RCC 7860 (cell line): ENCODE measurements around the gene TTLL13.
"Not testable (repeated sequence)": the region's sequence is repeated elsewhere in the genome, so short reads cannot be mapped to it uniquely, and the experiment has no call there.

Source experiments
- DNase-seq: peaks from one replicate; pipeline ENCODE4 v3.0.0-alpha.2; 2015; ENCODE audit warnings: low spot score
- FAIRE-seq: peaks from 2 replicates; lab custom pipeline; 2012; peaks lifted over from hg19 to GRCh38; lab: Jason Lieb, UNC

TTLL13 gene

DNA sequence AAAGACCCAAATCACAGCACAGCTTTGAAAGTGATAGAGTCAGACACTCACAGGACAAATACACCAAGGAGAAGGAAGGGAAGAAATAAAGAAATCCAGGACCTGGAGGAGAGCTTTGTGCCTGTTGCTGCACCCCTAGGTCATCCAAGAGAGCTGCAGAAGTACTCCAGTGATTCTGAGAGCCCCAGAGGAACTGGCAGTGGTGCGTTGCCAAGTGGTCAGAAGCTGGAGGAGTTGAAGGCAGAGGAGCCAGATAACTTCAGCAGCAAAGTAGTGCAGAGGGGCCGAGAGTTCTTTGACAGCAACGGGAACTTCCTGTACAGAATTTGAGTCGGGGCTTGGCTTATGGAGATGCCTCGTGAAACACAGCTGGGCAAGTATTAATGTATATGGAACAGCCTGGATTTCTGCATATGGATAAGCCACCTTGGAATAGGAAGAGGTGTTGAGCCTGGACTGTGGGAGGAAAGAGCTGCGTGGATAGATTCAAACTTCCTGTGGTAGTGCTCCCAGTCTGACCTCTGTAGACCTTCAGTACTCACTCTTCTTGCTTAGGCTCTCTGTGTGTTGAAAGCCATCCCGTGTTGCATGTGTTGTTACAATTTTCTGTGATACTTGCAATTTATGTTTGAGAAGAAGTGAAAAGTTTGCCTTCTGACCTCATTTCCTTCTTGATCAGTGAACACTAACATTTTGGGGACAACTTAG, 22.3 kb downstream of the TTLL13 start:
- DNase-seq (no peak), FAIRE-seq (no peak)

DNA sequence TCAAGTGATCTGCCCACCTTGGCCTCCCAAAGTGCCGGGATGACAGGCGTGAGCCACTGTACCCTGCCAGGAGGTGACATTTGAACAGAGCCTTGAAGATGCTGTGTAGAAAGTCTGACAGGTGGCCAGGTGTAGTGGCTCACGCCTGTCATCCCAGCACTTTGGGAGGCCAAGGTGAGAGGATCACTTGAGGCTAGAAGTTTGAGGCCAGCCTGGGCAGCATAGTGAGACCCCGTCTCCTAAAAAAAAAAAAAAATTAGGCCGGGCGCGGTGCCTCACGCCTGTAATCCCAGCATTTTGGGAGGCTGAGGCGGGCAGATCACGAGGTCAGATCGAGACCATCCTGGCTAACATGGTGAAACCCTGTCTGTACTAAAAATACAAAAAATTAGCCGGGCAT, 29.1 kb downstream of the TTLL13 start:
- not testable (repeated sequence) for DNase-seq, FAIRE-seq

DNA sequence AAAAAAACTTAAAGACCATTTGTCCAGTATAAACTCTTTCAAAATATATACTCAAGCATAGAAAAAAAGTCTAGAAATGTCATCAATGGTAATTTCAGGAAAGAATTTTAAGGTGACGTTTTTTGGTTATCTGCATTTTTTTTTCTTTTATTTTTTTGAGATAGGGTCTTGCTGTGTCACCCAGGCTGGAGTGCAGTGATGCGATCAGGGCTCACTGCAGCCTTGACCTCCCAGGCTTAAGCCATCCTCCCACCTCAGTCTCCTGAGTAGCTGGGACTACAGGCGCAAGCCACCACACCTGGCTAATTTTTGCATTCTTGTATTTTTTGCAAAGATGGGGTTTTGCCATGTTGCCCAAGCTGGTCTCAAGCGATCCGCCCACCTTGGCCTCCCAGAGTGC, 31.4 kb downstream of the TTLL13 start:
- DNase-seq, FAIRE-seq: not testable (repeated sequence)

DNA sequence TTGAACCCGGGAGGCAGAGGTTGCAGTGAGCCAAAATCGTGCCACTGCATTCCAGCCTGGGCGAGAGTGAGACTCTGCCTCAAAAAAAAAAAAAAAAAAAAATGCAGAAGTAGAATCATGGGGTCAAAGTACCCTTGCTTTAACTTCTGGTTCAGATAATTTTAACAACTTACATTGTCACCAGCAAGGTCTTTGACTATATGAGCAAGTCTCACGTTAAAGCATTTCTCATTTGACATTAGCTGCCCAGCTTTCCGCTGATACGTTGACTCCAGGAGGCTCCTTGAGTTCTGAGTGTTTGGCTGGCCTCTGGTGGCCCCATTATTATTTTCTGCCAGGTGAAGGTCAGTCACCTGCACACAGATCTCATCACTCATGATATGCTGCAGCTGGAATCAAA, 32.3 kb downstream of the TTLL13 start:
- not testable (repeated sequence) for FAIRE-seq

DNA sequence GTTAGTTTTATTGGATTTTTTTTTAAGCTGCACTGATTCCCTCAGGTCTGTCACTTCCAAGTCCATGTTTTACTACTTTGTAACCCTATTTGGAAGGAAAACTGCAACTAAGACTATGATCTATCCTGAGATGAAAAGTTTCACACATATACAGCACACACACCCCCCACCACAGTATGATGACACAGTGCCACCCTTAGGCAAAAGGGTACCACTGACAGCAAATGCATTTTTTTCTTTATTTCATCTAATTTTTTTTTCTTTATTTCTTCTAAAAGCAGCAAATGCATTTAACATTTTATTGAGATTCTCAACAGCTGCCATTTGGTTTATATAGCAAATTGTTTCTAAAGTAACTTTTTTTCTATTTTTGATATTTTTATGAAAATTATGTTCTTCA, 37.3 kb downstream of the TTLL13 start:
- peak; percentile 44 for FAIRE-seq

More for the DNA sequence above, 32.3 kb downstream of the TTLL13 start:
- DNase-seq: not testable (repeated sequence)

DNA sequence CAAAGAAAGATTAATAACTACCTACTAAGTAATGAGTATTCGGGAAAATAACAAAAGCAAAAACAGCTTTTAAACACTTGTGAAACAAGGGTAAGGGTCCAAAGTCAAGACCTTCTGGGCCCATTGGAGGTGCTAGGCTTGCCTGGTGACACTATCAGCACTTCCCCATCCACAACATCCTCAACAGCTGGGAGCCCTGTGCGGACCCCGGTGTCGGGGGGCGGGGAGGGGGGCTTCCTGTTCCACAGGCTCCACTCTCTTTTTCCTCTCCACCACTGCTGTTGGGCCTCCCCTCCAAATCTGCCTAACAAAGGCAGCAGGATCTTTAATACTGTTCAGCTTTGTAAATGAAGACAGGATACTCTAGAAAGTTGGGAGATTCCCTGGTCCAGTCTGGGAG, 37.7 kb downstream of the TTLL13 start:
- FAIRE-seq: no peak

More for the DNA sequence above, 37.3 kb downstream of the TTLL13 start:
- peak; percentile 22 for DNase-seq

DNA sequence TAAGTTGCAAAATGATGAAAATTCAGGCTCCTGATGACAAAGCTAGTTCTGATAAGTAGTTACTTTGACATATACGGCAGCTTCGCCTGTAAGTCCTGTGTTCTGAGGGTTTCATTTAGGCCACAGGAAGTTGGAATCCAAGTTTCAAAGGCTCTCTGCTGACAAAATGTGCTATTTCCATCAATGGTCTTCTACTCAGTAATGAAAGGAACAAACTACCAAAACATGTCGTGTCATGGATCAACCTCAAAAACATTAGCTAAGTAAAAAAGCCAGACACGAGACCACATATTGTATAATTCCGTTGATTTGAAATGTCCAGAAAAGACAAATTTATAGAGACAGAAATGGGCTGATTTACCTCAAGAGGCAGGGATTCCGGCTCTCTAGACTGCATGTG, 38.6 kb downstream of the TTLL13 start:
- no peak for FAIRE-seq
- no peak for DNase-seq

More for the DNA sequence above, 37.7 kb downstream of the TTLL13 start:
- no peak for DNase-seq

DNA sequence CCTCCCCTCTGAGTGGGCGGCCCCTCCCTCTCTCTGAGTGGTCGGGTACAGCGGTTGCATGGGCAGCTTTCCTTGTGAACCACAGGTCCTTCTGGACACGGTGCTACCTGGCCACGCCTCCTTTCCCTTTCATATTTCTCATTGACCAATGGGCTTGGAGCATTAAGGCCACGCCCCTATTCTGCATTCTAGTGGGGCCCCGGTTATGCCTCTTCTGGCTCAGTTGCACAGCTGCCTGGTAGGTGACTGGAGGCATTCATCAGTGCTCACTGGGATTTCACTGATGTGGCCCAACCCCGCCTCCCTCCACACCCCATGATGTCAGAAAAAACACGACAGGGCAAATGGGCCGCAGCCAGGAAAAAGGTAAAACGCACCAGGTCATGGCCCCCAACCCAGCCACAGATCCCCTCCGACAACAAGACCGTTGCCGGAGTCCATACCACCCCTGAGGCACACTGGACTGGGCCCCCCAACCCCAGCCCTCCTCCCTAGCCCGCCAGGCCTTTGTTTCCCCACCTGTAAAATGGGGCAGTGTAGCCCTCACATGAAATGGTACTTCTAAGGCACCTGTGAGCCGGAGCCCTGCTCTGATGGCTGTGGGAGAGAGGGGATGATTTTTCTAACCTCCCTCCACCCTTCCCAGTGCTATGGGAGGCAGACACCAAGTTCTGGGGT, 42.5 kb downstream of the TTLL13 start:
- DNase-seq: no peak
- FAIRE-seq: no peak

DNA sequence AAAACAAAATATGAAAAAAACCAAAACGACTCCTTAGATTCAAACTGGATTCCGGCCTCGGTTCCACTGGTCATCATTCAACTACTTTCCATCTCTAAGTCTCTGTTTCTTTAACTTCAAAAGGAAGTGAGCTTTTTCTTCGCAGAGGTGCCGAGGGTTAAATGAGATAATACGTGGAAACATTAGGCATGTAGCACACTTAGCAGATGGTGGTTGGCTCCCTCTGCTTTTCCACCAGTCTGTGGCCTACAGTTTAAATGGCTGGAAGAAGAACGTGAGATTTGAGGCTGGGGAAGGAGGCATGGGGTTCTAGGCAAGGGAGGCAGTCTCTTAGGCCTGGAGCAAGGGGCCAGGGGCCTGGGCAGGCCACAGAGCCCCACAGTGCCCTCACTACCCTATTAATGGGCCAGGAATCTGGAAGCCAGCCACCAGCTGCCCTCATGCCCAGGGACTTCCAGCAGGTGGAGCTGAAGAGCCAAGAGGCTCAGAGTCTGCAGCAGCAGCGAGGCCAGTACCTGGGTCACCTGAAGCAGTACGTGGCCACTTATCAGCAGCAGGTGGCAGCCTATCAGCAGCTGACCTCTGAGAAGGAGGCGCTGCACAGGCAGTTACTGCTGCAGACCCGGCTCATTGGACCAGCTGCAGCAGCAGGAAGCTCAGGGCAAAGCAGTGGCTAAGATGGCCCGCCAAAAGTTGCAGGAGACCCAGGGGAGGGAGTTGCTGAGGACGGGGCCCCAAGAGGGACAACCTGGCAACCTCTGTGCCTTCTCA, 43.9 kb downstream of the TTLL13 start:
- peak; percentile 52 for DNase-seq
- FAIRE-seq: not testable (repeated sequence)

DNA sequence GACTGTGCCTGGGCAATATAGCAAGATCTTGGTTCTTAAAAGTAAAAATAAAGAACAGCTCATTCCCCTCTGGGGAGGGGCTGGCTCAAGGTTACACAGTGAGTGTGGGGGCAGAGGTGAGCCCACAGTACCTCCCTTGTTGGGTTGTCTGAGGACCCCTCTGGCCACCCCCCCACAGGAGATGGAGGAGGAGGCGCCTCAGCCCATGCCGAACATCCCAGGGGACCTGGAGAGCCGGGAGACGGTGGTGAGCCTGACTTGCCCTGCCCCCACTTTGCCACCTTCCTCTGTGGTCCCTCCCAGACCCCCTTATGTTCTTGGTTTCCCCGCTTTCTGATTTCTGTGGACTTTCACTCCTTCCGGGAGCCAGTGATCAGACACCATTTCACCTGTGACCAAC, 44.8 kb downstream of the TTLL13 start:
- DNase-seq (no peak), FAIRE-seq (no peak)

DNA sequence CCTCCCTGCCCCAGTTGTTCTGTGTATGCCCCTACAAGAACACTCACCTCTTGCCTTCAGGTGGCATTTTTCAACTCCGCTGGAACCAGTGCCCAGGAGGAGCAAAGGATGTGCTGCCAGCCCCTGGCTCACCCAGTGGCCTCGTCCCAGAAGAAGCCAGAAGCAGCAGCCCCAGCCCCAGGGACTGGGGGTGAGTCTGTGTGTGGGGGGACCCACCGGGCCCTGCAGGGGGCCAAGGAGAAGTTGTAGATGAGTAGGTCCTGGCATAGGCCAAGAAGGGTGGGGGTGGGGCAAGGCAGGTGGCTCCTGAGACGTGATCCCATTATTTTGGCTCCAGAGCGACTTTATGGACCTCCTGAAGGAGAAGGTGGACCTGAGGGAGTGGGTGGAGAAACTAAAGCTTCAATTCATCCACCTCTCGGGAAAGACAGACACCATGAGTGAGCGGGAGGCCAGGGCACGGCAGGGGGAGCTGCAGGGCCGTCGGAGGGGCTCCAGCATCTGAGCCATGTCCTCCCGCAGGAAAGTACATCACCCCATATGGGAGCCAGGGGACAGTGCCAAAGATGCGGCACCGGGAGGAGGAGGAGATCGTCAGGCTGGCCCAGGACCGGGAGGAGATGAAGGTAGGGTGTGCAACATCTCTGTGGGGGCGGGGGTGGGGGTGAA, 45.4 kb downstream of the TTLL13 start:
- FAIRE-seq: no peak
- DNase-seq: no peak

DNA sequence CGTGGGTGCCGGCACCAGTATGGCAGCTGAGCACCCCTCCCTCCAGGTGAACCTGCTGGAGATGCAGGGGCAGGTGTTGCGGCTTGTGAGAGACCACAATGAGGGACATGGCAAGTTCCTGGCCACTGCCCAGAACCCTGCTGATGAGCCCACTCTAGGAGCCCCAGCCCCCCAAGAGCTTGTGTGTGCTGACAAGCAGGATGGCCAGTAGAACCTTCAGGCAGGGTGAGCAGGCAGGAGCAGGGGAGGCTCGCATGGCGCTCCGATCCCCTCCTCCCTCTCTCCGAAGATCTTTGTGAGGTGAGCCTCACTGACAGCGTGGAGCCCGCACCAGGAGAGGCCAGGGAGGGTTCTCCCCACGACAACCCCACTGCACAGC, 45.9 kb downstream of the TTLL13 start:
- DNase-seq (no peak), FAIRE-seq (no peak)

DNA sequence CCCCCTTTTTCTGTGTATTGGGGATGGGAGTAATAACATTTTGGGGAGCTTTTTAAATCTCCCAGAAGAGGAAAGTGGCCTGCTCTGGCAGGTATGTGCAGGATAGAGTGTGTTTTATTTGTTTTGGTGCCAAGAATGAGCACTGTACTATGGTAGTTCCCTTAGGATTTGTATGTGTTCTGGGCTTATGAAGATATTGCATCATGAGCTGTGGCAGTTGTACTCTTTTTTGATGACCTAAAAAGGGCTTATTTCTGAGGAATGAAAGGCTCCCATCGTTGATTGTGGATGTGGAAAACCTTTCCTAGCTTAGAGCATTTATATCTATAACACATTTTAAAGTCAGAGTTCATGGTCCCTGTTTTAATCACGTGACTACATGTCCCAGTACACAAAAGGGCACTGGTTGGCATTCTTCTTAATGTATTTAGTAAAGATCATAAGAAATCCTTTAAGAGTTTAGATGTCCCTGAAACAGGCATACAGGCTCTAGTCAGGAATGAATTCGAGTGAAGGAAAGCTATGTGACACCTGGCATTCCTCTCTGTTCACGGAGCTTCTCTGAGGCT, 47.0 kb downstream of the TTLL13 start:
- not testable (repeated sequence) for FAIRE-seq, DNase-seq

DNA sequence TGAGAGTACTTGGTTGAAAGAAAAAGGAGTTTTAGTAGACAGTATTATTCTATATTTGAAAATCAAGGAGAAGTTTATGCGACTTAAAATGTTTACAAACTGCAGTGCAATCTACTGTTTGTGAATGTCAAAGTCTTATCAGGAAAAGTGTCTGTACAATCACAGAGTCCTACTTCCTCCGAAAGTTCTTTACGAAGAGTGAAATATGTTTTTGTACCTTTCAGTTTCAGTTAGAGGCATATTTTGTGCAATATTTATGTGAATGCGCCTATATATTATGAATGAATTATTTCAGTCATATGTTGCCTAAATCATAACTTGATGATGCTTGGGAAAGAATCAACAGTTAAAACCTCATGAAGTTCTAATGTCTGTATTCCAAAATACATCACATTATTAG, 47.7 kb downstream of the TTLL13 start:
- FAIRE-seq (no peak), DNase-seq (no peak)

DNA sequence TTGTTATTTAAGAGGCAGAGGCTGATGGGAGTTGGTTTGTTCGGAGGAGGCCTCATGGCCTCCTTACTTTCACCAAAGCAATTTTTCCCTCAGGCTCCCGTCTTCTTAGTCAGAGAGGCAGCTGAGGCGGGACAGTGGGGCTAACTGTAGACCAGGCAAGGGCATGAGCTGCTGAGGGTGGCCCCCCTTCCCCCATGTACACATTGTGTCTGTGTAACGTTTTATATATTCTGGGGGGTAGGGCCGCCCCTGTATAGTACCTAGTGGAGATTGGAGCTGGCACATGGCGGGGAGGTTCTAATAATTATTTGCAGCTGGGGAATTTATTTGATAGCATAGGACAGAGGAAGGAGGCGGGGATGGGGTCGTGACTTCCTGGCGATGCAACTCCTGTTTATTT, 51.2 kb downstream of the TTLL13 start:
- FAIRE-seq: no peak

DNA sequence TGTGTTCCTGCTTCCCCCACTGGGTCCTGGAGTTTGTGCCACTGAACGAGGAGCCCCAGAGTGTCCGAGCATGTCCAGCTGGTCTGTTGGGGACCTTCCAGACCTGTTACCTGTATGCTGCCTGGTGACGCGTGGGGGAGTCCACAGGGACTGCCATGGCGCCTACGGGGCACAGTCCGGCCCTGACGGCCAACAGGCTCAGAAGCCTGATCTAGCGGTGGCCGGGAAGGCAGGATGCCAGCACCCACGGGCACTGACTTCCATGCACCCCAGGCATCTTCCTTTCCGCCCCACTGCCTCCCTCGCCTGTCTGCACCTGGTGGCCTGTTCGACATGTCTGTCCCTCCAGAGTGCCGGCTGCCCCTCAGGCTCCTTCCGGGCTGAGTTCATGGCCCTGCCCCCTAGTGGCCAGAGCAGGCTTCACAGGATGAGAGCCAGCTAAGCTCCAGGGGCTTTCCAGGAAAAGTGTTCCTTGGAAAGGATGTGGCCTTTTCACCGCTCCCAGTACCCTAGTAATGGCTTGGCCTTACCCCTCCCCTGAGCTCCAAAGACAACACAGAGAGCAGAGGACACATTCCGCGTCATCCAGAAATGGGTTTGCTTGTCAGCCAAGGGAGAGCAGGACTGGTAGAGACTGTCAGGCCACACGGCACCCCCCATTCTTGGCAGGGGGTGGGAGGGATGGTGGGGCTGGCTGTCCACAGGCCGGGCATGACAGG, 51.8 kb downstream of the TTLL13 start:
- peak; percentile 43 for DNase-seq
- no peak for FAIRE-seq

More for the DNA sequence above, 51.2 kb downstream of the TTLL13 start:
- DNase-seq: no peak

DNA sequence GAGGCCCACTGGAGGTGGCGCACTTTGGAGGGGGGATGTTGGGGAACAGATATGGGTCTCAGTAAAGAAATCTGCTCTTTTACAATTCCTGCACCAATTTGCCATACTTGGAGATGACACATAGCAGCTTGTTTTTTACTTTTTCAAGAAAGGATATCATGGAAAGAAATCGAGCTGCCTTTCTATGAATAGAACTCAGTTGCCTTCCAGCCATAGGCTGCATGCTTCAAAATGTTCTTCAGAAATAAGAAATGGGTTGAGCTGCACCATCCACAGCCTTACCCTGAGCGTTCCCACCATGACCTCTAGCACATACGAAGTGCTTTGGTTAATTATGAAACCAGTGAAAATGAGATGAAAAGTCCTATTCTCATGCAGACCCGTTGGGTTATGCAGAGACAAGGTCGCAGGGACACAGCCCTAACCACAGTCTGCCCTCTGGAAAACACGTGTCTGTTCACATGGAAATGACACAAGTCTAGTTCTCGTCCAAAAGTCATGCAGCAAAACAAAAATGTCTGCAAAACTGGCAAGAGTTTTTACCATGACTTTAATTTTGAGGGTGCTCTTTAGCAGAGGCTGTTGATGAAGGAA, 52.4 kb downstream of the TTLL13 start:
- FAIRE-seq (no peak), DNase-seq (no peak)

DNA sequence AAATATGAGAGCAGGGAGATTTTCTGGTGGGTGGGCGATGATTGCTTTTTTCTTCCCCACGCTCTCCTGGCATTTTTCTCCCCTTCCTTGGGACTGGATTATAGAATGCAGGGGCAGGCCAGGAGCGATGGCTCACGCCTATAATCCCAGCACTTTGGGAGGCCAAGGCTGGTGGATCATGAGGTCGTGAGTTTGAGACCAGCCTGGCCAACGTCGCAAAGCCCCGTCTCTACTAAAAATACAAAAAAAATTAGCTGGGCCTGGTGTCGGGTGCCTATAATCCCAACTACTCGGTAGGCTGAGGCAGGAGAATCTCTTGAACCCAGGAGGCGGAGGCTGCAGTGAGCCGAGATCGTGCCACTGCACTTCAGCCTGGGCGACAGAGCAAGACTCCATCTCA, 56.0 kb downstream of the TTLL13 start:
- DNase-seq, FAIRE-seq: not testable (repeated sequence)

DNA sequence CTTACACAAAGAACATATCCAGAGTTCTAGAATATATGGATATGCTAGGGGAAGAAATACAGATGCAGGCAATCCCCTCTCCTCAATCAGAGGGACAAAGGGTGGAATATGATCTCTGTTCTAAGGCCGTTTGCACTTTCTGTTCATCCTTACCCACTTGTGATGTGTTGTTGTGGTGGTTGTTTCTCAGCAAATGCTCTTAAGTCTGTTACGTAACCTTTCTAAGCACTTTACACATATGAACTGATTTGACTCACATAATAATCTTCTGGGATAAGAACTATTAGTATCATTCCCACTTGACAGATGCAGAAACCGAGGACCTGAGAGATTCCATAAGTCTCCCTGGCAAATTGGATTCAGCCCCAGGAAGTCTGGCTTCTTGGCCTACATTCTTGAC, 56.6 kb downstream of the TTLL13 start:
- no peak for FAIRE-seq

DNA sequence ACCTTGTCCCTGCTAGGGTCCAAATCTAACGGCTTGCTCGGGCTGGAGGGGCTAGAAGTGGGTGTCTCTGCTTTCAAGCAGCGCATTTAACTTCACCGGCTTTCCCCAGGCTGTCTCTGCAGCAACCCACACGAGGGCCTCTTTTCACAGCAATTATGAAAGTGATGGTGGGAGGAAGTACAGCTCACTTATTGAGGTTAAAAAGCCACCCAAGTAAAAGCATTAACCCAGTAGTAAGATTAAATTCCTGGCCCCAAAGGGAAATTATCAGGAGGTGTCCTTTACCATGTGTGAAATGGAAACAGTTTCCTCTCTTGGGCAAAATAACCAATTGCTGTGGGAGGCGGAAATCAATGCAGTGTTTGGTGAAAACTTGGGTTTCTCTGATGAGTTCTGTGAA, 57.2 kb downstream of the TTLL13 start:
- FAIRE-seq (no peak), DNase-seq (no peak)

More for the DNA sequence above, 56.6 kb downstream of the TTLL13 start:
- no peak for DNase-seq
